ENCODE data around the gene C1QTNF8. TPM values are rescaled to one million over a fixed set of nuclear protein-coding genes. Genes with fewer than 3 reads are reported as not detected.

C1QTNF8 gene
- total RNA-seq, 3 donors from 2014 or later (not counting 1 experiment from before 2014, with no cell fraction given): not detected

GRCh38 chr16:1045310-1045992 is 50.6 kb downstream of the C1QTNF8 start:
- ATAC-seq (no peak), DNase-seq (no peak)
- no peaks in the 10 kb centered on the region for H3K27me3 ChIP-seq (ENCODE audit: control insufficient read depth, insufficient read depth, low read length)
- no peak overlapping the region for H3K4me3 ChIP-seq (ENCODE audit: low read length)
- intact Hi-C loops (cut with micrococcal nuclease): no loop called here
- no peak overlapping the region for H3K4me3 Mint-ChIP-seq
- H3K27me3 Mint-ChIP-seq (ENCODE audit: low read depth in 2 of 2): peaks cover 0 to 3% of the 10 kb centered on the region in 2 donors
- peaks cover 2% of the 10 kb centered on the region for H3K4me1 ChIP-seq (ENCODE audit: control insufficient read depth, insufficient read depth, low read length)
- no peaks in the 10 kb centered on the region for H3K9me3 Mint-ChIP-seq
- H3K4me1 Mint-ChIP-seq: no peaks in the 10 kb centered on the region
- H3K27ac ChIP-seq (ENCODE audit: low read length): no peak overlapping the region
- 78% methylated on average over 38 of the region's 38 CpGs for WGBS (ENCODE audit: insufficient coverage)
- no peak for TF ChIP-seq CTCF (IDR thresholded peaks at IDR 0.05)
- no peaks in the 10 kb centered on the region for H3K36me3 ChIP-seq (ENCODE audit: control insufficient read depth, insufficient read depth, low read length)
- H3K27ac Mint-ChIP-seq: no peak overlapping the region
- H3K9me3 ChIP-seq (ENCODE audit: control insufficient read depth, insufficient read depth, low read length): no peaks in the 10 kb centered on the region
- H3K36me3 Mint-ChIP-seq: no peaks in the 10 kb centered on the region

- Mint-ChIP-seq H3K4me3 (no peak overlapping the region), H3K36me3 (no peaks in the 10 kb centered on the region), H3K27ac (no peak overlapping the region), H3K27me3 (ENCODE audit: low read depth in 2 of 2) (peaks cover 0 to 3% of the 10 kb centered on the region in 2 donors), H3K4me1 (no peaks in the 10 kb centered on the region), H3K9me3 (no peaks in the 10 kb centered on the region)
- H3K36me3 ChIP-seq (ENCODE audit: control insufficient read depth, insufficient read depth, low read length): no peaks in the 10 kb centered on the region
- TF ChIP-seq CTCF (IDR thresholded peaks at IDR 0.05): no peak
- intact Hi-C loops (cut with micrococcal nuclease): no loop called here
- no peak overlapping the region for H3K4me3 ChIP-seq (ENCODE audit: low read length)
- H3K9me3 ChIP-seq (ENCODE audit: control insufficient read depth, insufficient read depth, low read length): no peaks in the 10 kb centered on the region
- 83% methylated on average over 43 of the region's 43 CpGs for WGBS (ENCODE audit: insufficient coverage)
- ATAC-seq: no peak
- H3K27me3 ChIP-seq (ENCODE audit: control insufficient read depth, insufficient read depth, low read length): no peaks in the 10 kb centered on the region
- no peak overlapping the region for H3K27ac ChIP-seq (ENCODE audit: low read length)
- DNase-seq: no peak
- peaks cover 2% of the 10 kb centered on the region for H3K4me1 ChIP-seq (ENCODE audit: control insufficient read depth, insufficient read depth, low read length)
Measured at GRCh38 chr16:1044460-1045309, 51.4 kb downstream of the C1QTNF8 start.

- Mint-ChIP-seq H3K4me1 (no peaks in the 10 kb centered on the region), H3K27me3 (ENCODE audit: low read depth in 2 of 2) (peaks cover 0 to 3% of the 10 kb centered on the region in 2 donors), H3K27ac (no peak overlapping the region), H3K4me3 (no peak overlapping the region), H3K9me3 (no peaks in the 10 kb centered on the region), H3K36me3 (no peaks in the 10 kb centered on the region)
- 80% methylated on average over 38 of the region's 40 CpGs for WGBS (ENCODE audit: insufficient coverage)
- Histone ChIP-seq H3K27ac (ENCODE audit: low read length) (no peak overlapping the region), H3K27me3 (ENCODE audit: control insufficient read depth, insufficient read depth, low read length) (no peaks in the 10 kb centered on the region), H3K4me3 (ENCODE audit: low read length) (no peak overlapping the region), H3K4me1 (ENCODE audit: control insufficient read depth, insufficient read depth, low read length) (peaks cover 2% of the 10 kb centered on the region), H3K9me3 (ENCODE audit: control insufficient read depth, insufficient read depth, low read length) (no peaks in the 10 kb centered on the region), H3K36me3 (ENCODE audit: control insufficient read depth, insufficient read depth, low read length) (no peaks in the 10 kb centered on the region)
- no peak for DNase-seq
- ATAC-seq: no peak
- TF ChIP-seq CTCF (IDR thresholded peaks at IDR 0.05): no peak
- intact Hi-C loops (cut with micrococcal nuclease): no loop called here
Measured at GRCh38 chr16:1043881-1044451, 52.1 kb downstream of the C1QTNF8 start.

Data from natural killer cell (primary cell).